Uterus (tissue), 2 donors: ENCODE results near the gene PHF8.

Experiments used
- POLR2A ChIP-seq, 2 donors: fragments of 450-650 bp; IDR thresholded peaks; one replicate each; pipeline ENCODE4 v1.6.1; 2016; ENCODE audit warnings: antibody characterized with exemption in 2 of 2, mild to moderate bottlenecking in 1 of 2, moderate library complexity in 1 of 2
- TF ChIP-seq, protein P1 (sequence below), 4 experiments: fragments of 200-600 bp in 2 of 4; fragments of 450-650 bp in 2 of 4; sonication (generic) in 2 of 4; IDR thresholded peaks; one replicate each; pipeline ENCODE4 v1.5.1; 2016 to 2019; ENCODE audit warnings: antibody characterized with exemption in 4 of 4, mild to moderate bottlenecking in 2 of 4, moderate library complexity in 1 of 4

DNA sequence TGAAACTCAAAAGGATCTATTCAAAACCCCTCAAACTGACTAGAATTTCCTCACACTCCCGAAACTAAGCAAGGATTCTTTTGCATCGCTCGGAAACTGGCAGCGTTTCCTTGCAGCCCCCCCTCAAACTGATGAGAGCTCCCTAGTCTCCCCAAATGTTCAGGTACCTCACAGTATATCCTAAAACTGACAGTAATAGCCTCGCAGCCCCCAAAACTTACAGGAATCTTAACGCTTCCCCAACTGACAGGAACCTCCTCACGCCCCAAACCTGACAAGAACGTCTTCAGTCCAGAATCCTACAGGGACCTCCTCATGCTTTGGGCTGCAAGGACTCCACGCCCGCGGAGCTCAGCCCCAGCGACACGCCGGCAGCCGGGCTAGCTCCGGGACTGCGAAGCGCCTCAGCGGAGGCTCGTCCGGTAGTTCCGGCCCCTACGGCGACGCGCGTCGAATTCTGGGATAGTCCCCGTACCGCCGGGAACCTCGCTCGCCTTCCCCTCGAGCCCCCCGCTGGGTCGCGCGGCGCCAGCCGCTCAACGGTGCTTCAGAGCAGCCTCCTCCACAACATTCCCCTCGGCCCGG, 640 bp downstream of the PHF8 start:
- TF ChIP-seq, protein P1, sequence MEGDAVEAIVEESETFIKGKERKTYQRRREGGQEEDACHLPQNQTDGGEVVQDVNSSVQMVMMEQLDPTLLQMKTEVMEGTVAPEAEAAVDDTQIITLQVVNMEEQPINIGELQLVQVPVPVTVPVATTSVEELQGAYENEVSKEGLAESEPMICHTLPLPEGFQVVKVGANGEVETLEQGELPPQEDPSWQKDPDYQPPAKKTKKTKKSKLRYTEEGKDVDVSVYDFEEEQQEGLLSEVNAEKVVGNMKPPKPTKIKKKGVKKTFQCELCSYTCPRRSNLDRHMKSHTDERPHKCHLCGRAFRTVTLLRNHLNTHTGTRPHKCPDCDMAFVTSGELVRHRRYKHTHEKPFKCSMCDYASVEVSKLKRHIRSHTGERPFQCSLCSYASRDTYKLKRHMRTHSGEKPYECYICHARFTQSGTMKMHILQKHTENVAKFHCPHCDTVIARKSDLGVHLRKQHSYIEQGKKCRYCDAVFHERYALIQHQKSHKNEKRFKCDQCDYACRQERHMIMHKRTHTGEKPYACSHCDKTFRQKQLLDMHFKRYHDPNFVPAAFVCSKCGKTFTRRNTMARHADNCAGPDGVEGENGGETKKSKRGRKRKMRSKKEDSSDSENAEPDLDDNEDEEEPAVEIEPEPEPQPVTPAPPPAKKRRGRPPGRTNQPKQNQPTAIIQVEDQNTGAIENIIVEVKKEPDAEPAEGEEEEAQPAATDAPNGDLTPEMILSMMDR (IDR thresholded peaks at IDR 0.05), result no peak
- no peak for TF ChIP-seq POLR2A (IDR thresholded peaks at IDR 0.05)
